Skeletal muscle tissue (tissue), 4 donors: ENCODE results near the gene OR2G2. TPM values are rescaled to one million over a fixed set of nuclear protein-coding genes. Genes with fewer than 3 reads are reported as not detected.

Experiments used
- H3K27ac ChIP-seq: one replicate; pipeline ENCODE4 v1.7.0; 2013; ENCODE audit warnings: mild to moderate bottlenecking, low read depth, low read length, inconsistent platforms
- H3K27me3 ChIP-seq, 3 donors: one replicate each; pipeline ENCODE4 v1.7.0; 2013; ENCODE audit warnings: low read length in 3 of 3; ENCODE audit not compliant: control insufficient read depth in 3 of 3, insufficient read depth in 3 of 3
- H3K36me3 ChIP-seq, 3 donors: one replicate each; pipeline ENCODE4 v1.7.0; 2013; ENCODE audit warnings: low read length in 3 of 3; ENCODE audit not compliant: control insufficient read depth in 3 of 3, insufficient read depth in 3 of 3
- H3K4me1 ChIP-seq, 3 donors: one replicate each; pipeline ENCODE4 v1.7.0; 2013; ENCODE audit warnings: low read length in 3 of 3, mild to moderate bottlenecking in 3 of 3; ENCODE audit not compliant: control insufficient read depth in 3 of 3, insufficient read depth in 3 of 3
- H3K4me3 ChIP-seq, 3 donors: one replicate each; pipeline ENCODE4 v1.7.0; 2013; ENCODE audit warnings: low read length in 3 of 3
- H3K9ac ChIP-seq, 3 donors: one replicate each; pipeline ENCODE4 v1.7.0; 2013; ENCODE audit warnings: low read length in 3 of 3, mild to moderate bottlenecking in 3 of 3, moderate library complexity in 2 of 3, low read depth in 1 of 3
- H3K9me3 ChIP-seq, 3 donors: one replicate each; pipeline ENCODE4 v1.7.0; 2013; ENCODE audit warnings: low read length in 3 of 3; ENCODE audit not compliant: control insufficient read depth in 3 of 3
- total RNA-seq: library from RNA; depleted of rRNA; stranded (reverse); fragments of >200 nt; gene quantifications from one replicate; pipeline ENCODE4 v1.2.3, GENCODE V29; 2014
- donor health status: Osteomylitis.

Gene OR2G2
- total RNA-seq, 1 donor from 2014 or later: not detected

DNA sequence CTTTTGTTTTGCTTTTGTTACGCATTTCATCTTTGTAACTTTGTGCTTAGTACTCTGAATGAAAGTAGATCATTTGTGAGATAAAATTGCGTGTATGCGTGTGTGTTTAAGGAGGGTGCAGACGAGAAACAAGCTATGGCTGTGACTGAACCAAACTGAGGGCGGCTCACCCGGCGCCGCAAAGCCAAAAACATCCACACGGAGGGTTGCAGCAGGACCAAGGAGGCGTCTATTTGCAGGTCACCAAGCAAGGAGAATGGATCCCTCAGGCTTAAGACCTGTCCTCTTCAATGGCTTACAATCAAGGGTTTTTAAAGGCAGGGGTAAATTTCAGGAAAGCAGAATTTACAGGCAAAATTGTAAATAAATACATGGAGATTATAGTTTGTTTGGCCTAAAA is 26.4 kb upstream of the OR2G2 start:
- Histone ChIP-seq H3K9me3 (no peaks in the 10 kb centered on the region), H3K27me3 (no peaks in the 10 kb centered on the region), H3K36me3 (no peaks in the 10 kb centered on the region), H3K4me3 (no peak overlapping the region), H3K4me1 (no peaks in the 10 kb centered on the region), H3K9ac (no peak overlapping the region), H3K27ac (no peak overlapping the region)

DNA sequence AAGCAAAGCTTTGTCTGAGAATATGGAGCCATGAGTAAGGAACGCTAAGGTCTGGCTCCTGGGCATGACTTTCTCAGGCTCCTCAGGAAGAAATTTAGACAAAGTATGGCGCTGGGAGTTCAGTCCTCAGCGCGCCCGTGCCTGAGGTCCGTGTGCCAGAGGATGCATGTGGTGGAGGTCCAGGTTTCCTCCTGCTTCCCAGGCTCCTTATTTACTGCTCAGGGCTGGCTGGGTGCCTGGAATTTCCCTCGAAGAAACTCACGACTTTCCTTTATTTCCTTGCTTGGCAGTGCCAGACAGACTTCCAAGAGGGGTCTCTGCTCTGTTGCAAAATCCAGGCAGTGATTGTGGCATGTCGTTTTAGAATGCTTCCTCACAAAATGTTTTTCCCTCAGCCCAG is 26.0 kb upstream of the OR2G2 start:
- Histone ChIP-seq H3K9me3 (no peaks in the 10 kb centered on the region), H3K27ac (no peak overlapping the region), H3K9ac (no peak overlapping the region), H3K4me1 (no peaks in the 10 kb centered on the region), H3K4me3 (no peak overlapping the region), H3K27me3 (no peaks in the 10 kb centered on the region), H3K36me3 (no peaks in the 10 kb centered on the region)

DNA sequence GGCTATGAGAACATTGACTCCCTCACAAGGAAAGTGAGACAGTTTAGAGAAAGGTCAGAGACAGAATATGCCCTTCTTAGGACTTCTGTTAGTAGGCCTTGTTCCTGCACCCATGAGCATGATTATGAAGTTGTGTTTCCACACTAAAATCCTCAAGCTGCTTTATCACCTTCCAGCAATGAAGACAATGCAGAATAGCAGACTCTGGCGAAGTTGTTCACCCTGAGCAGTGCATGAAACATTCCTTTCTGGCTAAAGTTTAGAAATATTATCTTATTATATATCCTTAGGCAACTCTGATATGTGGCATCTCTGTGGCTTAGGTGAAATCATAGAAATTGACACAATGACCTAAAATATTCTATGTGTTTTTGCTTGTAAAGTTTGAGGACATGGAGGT is 13.9 kb upstream of the OR2G2 start:
- H3K27ac ChIP-seq: no peak overlapping the region
- no peak overlapping the region for H3K9ac ChIP-seq
- no peaks in the 10 kb centered on the region for H3K9me3 ChIP-seq
- no peaks in the 10 kb centered on the region for H3K27me3 ChIP-seq
- no peaks in the 10 kb centered on the region for H3K4me1 ChIP-seq
- no peak overlapping the region for H3K4me3 ChIP-seq
- H3K36me3 ChIP-seq: no peaks in the 10 kb centered on the region

DNA sequence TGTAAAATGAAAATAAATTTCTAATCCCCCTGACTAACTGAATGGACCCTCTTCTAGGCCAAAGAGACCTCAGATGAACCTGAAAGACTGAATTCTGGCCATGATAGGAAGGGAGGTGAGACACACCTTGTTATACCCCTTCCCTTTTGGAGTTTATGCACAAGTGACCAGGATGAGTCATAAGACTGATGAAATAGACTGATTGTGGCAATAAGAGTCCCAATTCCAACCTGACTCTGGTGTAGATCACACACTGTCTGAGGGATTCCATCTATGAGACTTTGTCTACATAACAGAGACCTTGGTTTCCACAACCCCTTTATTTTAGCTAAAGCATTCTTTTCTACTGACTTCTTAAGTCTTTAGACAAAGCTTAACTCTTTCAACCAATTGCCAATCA is 13.5 kb upstream of the OR2G2 start:
- H3K27ac ChIP-seq: no peak overlapping the region
- H3K36me3 ChIP-seq: no peaks in the 10 kb centered on the region
- no peak overlapping the region for H3K9ac ChIP-seq
- H3K9me3 ChIP-seq: no peaks in the 10 kb centered on the region
- no peaks in the 10 kb centered on the region for H3K27me3 ChIP-seq
- no peaks in the 10 kb centered on the region for H3K4me1 ChIP-seq
- H3K4me3 ChIP-seq: no peak overlapping the region

DNA sequence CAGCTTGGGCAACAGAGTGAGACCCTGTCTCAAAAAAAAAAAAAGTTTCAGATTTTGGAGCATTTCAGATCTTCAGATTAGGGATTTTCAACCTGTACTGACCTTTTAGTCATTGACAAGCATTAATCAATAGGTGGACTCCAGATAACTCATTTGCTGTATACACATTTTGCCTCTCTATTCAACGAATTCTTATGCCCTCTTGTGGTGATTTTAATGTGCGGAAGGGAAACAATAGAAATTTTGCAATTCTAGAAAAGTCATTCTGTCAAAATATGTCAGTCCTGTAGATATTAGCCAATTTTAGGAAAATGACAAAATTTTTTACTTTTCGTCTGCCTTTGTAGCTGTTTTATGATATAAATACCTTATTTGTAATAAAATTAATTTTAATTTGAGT is 11.6 kb upstream of the OR2G2 start:
- no peaks in the 10 kb centered on the region for H3K36me3 ChIP-seq
- H3K4me1 ChIP-seq: no peaks in the 10 kb centered on the region
- no peak overlapping the region for H3K4me3 ChIP-seq
- no peaks in the 10 kb centered on the region for H3K27me3 ChIP-seq
- no peak overlapping the region for H3K27ac ChIP-seq
- no peaks in the 10 kb centered on the region for H3K9me3 ChIP-seq
- H3K9ac ChIP-seq: no peak overlapping the region

DNA sequence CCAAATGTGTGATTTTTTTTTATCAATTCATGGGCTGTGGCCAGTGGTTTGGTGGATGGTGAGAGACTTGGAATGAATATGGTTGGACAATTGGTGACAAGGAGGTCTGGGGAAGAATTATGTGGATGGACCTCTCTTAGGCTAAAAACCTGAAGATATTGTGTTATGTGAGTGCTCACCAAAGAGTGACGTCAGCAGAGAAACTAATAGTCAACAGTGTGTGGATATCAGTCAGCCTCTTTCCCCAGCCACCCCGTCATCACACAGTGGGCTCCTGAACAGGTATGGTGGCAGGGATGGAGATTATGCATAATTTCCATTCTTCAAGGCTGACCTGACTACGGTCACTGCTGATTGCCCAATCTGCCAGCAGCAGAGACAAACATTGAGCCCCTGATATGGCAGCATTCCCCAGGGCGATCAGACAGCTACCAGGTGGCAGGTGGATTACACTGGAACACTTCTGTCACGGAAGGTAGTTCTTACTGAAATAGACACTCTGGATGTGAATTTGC is 9.2 kb upstream of the OR2G2 start:
- Histone ChIP-seq H3K36me3 (no peaks in the 10 kb centered on the region), H3K27ac (no peak overlapping the region), H3K4me3 (no peak overlapping the region), H3K9ac (no peak overlapping the region), H3K4me1 (no peaks in the 10 kb centered on the region), H3K9me3 (no peaks in the 10 kb centered on the region), H3K27me3 (no peaks in the 10 kb centered on the region)

DNA sequence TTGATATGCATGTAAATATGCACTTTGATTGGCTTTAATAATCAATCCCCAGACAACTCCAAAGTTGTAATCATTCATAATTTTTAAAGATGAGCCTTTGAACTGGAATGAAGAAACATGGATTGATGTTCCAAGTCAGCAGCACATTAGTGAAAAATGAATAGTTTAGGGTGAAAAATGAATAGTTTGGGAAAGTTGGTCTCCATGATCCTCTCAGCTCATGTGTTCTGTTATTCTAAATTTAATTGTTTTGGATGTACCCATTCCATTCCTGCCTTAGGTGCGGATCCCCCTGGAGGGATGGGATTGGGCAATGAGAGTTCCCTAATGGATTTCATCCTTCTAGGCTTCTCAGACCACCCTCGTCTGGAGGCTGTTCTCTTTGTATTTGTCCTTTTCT is 17.1 kb downstream of the OR2G2 start, which contains the start of gene OR2G3:
OR2G3 (plus strand) TSS at position 301 of the 400 bp plus-strand sequence; CDS start at position 301, 0 bp downstream.
- Histone ChIP-seq H3K27me3 (no peaks in the 10 kb centered on the region), H3K36me3 (no peaks in the 10 kb centered on the region), H3K4me3 (no peak within 1 kb of the TSS), H3K9ac (no peak within 1 kb of the TSS), H3K9me3 (no peaks in the 10 kb centered on the region), H3K4me1 (no peaks in the 10 kb centered on the region), H3K27ac (no peak within 1 kb of the TSS)

DNA sequence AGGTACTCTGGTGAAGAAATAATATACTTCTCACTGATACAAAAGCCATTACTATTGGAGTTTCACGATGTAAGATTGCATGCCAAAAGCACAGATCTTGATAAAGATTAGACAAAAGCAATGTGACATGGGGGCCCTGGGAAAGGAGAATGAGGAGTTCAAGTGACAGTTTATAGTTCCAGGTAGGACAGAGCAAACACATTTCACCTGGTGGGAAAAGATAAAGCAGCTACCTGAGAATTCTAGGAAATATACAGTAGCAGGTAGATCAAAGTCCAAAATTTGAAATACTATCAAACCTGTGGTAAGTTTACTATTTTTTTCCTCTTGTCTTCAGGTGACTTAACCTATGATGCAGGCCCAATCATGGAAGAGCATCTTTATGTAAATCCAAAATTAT is 25.2 kb downstream of the OR2G2 start:
- no peak overlapping the region for H3K27ac ChIP-seq
- H3K9me3 ChIP-seq: no peaks in the 10 kb centered on the region
- no peak overlapping the region for H3K4me3 ChIP-seq
- no peaks in the 10 kb centered on the region for H3K27me3 ChIP-seq
- no peaks in the 10 kb centered on the region for H3K4me1 ChIP-seq
- H3K36me3 ChIP-seq: no peaks in the 10 kb centered on the region
- H3K9ac ChIP-seq: no peak overlapping the region

DNA sequence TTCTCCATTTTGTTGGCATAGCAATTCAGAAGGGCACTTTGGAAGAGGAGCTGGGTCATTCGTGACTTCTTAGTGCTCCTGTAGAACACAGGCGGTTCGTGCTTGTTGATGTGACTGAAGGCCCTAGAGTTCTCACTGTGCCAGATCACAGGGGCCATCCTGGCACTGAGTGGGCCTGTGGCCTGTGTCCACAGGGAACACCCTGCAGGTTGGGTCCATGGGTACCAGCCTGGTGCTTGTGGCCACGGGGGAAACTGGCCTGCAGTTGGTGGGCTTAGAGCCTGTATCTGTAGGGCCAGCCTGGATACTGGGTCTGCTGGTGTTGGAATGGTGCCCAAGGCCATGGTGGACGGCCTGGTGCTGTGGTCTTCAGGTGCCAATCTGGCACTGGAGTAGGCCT is 26.5 kb downstream of the OR2G2 start:
- Histone ChIP-seq H3K27ac (no peak overlapping the region), H3K4me3 (no peak overlapping the region), H3K27me3 (no peaks in the 10 kb centered on the region), H3K36me3 (no peaks in the 10 kb centered on the region), H3K4me1 (no peaks in the 10 kb centered on the region), H3K9me3 (no peaks in the 10 kb centered on the region), H3K9ac (no peak overlapping the region)

DNA sequence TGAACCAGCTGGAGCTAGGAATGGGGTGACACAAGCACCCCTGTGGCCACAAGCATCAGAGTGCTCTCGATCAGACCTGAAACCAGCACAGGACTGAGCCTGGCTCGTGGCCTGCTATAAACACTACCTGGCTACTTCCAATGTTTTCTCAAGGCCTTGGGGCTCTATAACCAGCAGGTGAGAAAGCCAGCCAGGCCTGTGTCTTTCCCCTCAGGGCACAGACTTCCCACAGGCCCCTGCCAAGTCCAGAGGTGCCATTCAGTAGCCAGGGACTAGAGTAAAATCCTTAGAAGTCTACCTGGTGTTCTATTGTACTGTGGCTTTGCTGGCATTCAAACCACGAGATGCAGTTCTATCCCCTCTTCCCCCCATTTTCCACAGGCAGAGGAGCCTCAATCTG is 39.8 kb downstream of the OR2G2 start:
- Histone ChIP-seq H3K27me3 (no peaks in the 10 kb centered on the region), H3K9me3 (no peaks in the 10 kb centered on the region), H3K9ac (no peak overlapping the region), H3K4me3 (no peak overlapping the region), H3K36me3 (no peaks in the 10 kb centered on the region), H3K4me1 (no peaks in the 10 kb centered on the region), H3K27ac (no peak overlapping the region)

DNA sequence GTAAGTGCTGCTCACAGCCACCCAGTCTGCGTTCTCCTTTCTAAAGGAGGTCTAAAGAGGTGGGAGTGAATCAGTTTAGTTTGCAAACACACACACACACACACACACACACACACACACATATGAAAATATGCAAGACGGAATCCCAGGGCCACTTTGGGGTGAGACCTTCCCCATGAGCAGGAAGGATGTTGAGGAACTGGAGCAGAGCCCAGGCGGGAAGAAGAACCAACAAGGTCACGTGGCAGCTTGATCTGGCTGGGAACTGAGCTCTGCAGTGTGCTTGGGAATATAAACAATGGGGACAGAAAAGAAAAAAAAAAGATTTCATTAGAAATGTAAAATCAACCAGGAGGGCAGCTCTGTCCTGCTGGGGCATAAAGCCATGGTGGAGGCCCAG is 49.9 kb downstream of the OR2G2 start:
- Histone ChIP-seq H3K9ac (no peak overlapping the region), H3K27ac (no peak overlapping the region), H3K27me3 (no peaks in the 10 kb centered on the region), H3K4me3 (no peak overlapping the region), H3K9me3 (no peaks in the 10 kb centered on the region), H3K4me1 (peaks cover 0 to 2% (median 0%) of the 10 kb centered on the region in 3 donors), H3K36me3 (no peaks in the 10 kb centered on the region)
